Panc1 (cell line): Measurements from ENCODE around the gene GPR15LG.

Experiments
- SIN3A ChIP-seq: IDR thresholded peaks from 2 replicates; pipeline ENCODE4 v1.6.1; 2012; ENCODE audit warnings: low read depth, mild to moderate bottlenecking, low read length, moderate library complexity, borderline replicate concordance; ENCODE audit not compliant: insufficient read depth
- TF ChIP-seq, protein P1 (sequence below): fragments of 450-650 bp; IDR thresholded peaks from 2 replicates; pipeline ENCODE4 v1.5.1; 2017; ENCODE audit warnings: mild to moderate bottlenecking
- TF ChIP-seq, protein P2 (sequence below), 2 experiments: IDR thresholded peaks; 2 replicates each; pipeline ENCODE4 v1.6.1; 2011 to 2012; ENCODE audit warnings: low read depth in 2 of 2, control low read depth in 1 of 2, low read length in 1 of 2, mild to moderate bottlenecking in 1 of 2, moderate library complexity in 1 of 2; ENCODE audit not compliant: insufficient read depth in 1 of 2

DNA sequence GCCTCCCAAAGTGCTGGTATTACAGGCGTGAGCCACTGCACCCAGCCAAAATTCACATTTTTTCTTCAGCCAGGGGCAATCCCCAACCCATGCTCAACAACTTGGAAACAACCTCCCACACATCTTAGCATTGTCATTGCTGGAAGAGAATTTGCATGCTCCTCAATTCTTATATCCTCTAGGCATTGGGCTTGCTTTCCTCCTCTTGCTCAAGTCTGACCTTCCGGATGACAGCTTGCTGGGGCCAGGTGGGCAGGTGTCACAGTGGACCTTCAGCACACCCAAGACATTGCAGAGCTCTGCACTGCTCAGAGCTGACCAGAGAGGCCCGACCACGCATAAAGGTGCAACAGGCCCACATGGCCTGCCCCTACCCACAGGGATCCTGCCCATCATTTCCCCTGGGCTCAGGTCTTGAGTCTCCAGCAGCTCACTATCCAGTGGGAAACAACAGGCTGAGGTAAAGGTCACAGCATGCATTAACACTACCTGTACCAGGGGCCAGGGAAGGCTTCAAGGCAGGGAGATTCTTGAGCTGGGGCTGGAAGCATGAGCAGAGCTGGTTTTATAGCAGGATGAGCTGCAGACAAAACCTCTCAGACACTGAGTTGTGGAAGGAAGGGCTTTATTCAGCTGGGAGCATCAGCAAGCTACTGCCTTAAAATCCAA, 6.8 kb upstream of the GPR15LG start:
- TF ChIP-seq, protein P1, sequence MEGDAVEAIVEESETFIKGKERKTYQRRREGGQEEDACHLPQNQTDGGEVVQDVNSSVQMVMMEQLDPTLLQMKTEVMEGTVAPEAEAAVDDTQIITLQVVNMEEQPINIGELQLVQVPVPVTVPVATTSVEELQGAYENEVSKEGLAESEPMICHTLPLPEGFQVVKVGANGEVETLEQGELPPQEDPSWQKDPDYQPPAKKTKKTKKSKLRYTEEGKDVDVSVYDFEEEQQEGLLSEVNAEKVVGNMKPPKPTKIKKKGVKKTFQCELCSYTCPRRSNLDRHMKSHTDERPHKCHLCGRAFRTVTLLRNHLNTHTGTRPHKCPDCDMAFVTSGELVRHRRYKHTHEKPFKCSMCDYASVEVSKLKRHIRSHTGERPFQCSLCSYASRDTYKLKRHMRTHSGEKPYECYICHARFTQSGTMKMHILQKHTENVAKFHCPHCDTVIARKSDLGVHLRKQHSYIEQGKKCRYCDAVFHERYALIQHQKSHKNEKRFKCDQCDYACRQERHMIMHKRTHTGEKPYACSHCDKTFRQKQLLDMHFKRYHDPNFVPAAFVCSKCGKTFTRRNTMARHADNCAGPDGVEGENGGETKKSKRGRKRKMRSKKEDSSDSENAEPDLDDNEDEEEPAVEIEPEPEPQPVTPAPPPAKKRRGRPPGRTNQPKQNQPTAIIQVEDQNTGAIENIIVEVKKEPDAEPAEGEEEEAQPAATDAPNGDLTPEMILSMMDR, result no peak
- no peak for TF ChIP-seq SIN3A
- TF ChIP-seq, protein P2, sequence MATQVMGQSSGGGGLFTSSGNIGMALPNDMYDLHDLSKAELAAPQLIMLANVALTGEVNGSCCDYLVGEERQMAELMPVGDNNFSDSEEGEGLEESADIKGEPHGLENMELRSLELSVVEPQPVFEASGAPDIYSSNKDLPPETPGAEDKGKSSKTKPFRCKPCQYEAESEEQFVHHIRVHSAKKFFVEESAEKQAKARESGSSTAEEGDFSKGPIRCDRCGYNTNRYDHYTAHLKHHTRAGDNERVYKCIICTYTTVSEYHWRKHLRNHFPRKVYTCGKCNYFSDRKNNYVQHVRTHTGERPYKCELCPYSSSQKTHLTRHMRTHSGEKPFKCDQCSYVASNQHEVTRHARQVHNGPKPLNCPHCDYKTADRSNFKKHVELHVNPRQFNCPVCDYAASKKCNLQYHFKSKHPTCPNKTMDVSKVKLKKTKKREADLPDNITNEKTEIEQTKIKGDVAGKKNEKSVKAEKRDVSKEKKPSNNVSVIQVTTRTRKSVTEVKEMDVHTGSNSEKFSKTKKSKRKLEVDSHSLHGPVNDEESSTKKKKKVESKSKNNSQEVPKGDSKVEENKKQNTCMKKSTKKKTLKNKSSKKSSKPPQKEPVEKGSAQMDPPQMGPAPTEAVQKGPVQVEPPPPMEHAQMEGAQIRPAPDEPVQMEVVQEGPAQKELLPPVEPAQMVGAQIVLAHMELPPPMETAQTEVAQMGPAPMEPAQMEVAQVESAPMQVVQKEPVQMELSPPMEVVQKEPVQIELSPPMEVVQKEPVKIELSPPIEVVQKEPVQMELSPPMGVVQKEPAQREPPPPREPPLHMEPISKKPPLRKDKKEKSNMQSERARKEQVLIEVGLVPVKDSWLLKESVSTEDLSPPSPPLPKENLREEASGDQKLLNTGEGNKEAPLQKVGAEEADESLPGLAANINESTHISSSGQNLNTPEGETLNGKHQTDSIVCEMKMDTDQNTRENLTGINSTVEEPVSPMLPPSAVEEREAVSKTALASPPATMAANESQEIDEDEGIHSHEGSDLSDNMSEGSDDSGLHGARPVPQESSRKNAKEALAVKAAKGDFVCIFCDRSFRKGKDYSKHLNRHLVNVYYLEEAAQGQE (IDR thresholded peaks at IDR 0.05; ENCODE audit: insufficient read depth in 1 of 2, low read depth in 2 of 2, low read length in 1 of 2), result no peak
